ENCODE data around the gene ABCA1.
A peak's percentile ranks its signal among the peaks of the same experiment; 100 is the strongest.
"Not testable (repeated sequence)": the region's sequence is repeated elsewhere in the genome, so short reads cannot be mapped to it uniquely, and the experiment has no call there.

ABCA1 gene

DNA sequence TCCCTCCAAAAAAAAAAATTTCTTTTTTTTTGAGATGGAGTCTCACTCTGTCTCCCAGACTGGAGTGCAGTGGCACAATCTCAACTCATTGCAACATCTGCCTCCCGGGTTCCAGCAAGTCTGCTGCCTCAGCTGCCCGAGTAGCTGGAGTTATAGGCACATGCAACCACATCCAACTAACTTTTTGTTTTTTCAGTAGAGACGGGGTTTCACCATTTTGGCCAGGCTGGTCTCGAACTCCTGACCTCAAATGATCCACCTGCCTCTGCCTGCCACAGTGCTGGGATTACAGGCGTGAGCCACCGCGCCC, 7.5 kb upstream of the ABCA1 start:
- not testable (repeated sequence) for H3K9ac ChIP-seq (ENCODE audit: low read length); H3K36me3 ChIP-seq (ENCODE audit: control insufficient read depth, insufficient read depth, low read length); H3K27me3 ChIP-seq (ENCODE audit: control insufficient read depth, insufficient read depth, low read length); H3K9me3 ChIP-seq (ENCODE audit: control insufficient read depth, low read length); H3K4me1 ChIP-seq (ENCODE audit: control insufficient read depth, insufficient read depth, low read length); H3K4me3 ChIP-seq (ENCODE audit: low read length)

DNA sequence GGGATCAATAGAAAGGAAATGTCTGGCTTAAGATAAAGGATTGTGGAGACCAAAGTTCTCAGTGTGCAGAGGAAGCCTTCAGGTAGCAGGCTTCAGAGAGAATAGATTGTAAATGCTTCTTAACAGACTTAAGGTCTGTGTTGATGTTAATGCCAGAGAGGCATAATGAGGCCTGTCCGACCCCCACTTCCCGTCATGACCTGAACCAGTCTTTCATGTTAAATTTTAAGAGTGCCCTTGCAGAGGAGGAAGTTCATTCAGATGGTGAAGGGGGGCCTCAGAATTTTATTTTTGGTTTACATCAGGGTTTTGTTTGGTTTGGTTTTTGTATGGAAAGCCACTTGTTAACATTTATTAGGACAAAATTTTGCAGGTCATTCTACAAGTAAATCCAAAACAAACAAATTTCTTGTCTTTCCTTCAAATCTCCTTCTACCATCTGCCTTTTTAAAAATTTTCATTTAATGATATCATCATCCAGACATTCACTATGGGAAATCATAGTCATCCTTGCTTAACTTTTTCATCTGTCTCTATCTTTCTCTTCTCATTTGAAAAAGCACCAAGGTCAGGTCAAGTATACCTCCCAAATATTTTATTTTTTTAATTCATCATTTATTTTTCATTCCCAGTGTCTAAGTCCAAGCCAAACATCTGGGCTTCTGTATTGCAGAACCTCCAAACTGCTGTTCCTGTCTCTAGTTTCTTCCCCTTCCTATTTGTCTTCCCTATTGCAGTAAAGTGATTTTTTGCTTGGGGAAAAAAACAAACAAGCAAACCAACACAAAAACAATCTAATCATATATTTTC, 6.9 kb upstream of the ABCA1 start:
- Histone ChIP-seq H3K27me3 (ENCODE audit: control insufficient read depth, insufficient read depth, low read length) (no peaks in the 10 kb centered on the region), H3K4me1 (ENCODE audit: control insufficient read depth, insufficient read depth, low read length) (no peaks in the 10 kb centered on the region), H3K36me3 (ENCODE audit: control insufficient read depth, insufficient read depth, low read length) (no peaks in the 10 kb centered on the region), H3K4me3 (ENCODE audit: low read length) (no peak overlapping the region), H3K9ac (ENCODE audit: low read length) (no peak overlapping the region), H3K9me3 (ENCODE audit: control insufficient read depth, low read length) (no peaks in the 10 kb centered on the region)

DNA sequence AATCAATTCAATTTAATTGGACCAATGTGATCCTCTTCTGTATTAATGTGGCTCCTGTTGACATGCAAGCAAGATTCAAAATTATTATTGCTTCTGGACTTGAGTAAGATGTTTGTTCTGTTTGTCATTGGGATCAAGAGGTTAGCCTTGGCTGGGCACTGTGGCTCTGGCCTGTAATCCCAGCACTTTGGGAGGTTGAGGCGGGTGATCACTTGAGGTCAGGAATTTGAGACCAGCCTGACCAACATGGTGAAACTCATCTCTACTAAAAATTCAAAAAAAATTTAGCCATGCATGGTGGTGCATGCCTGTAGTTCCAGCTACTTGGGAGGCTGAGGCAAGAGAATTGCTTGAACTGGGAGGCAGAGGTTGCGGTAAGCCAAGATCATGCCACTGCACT, 5.1 kb upstream of the ABCA1 start:
- H3K9ac ChIP-seq (ENCODE audit: low read length); H3K36me3 ChIP-seq (ENCODE audit: control insufficient read depth, insufficient read depth, low read length); H3K4me3 ChIP-seq (ENCODE audit: low read length); H3K9me3 ChIP-seq (ENCODE audit: control insufficient read depth, low read length); H3K27me3 ChIP-seq (ENCODE audit: control insufficient read depth, insufficient read depth, low read length); H3K4me1 ChIP-seq (ENCODE audit: control insufficient read depth, insufficient read depth, low read length): not testable (repeated sequence)

DNA sequence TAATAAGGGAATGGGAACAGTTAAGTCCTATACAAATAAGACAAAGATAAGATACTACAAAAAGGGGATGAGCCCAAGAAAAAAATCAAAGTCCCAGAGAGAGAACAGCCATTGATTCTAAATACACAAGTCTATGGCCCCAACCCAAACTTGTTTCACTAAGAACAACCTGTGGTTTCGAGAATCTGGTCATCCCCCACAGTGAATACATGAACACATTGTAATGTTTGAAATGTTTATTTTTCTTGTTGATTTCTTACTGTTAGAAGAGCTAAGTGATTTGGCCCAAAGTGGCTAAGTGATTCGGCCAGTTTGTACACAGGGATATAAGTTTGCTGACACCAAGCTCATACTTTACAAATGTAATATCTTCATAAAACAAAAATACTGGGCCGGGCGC, 3.3 kb upstream of the ABCA1 start:
- Histone ChIP-seq H3K4me1 (ENCODE audit: control insufficient read depth, insufficient read depth, low read length) (no peaks in the 10 kb centered on the region), H3K9me3 (ENCODE audit: control insufficient read depth, low read length) (no peaks in the 10 kb centered on the region), H3K36me3 (ENCODE audit: control insufficient read depth, insufficient read depth, low read length) (no peaks in the 10 kb centered on the region), H3K27me3 (ENCODE audit: control insufficient read depth, insufficient read depth, low read length) (no peaks in the 10 kb centered on the region), H3K4me3 (ENCODE audit: low read length) (no peak overlapping the region), H3K9ac (ENCODE audit: low read length) (no peak overlapping the region)

GRCh38 chr9:104927216-104927911, 591 bp downstream of the ABCA1 start:
- Histone ChIP-seq H3K9ac (ENCODE audit: low read length) (peak overlapping the region; percentile 75), H3K4me3 (ENCODE audit: low read length) (peak overlapping the region; percentile 82), H3K9me3 (ENCODE audit: control insufficient read depth, low read length) (no peaks in the 10 kb centered on the region), H3K36me3 (ENCODE audit: control insufficient read depth, insufficient read depth, low read length) (no peaks in the 10 kb centered on the region), H3K27me3 (ENCODE audit: control insufficient read depth, insufficient read depth, low read length) (no peaks in the 10 kb centered on the region), H3K4me1 (ENCODE audit: control insufficient read depth, insufficient read depth, low read length) (no peaks in the 10 kb centered on the region)

GRCh38 chr9:104923740-104924139, 4.2 kb downstream of the ABCA1 start:
- Histone ChIP-seq H3K9me3 (ENCODE audit: control insufficient read depth, low read length) (no peaks in the 10 kb centered on the region), H3K36me3 (ENCODE audit: control insufficient read depth, insufficient read depth, low read length) (no peaks in the 10 kb centered on the region), H3K4me1 (ENCODE audit: control insufficient read depth, insufficient read depth, low read length) (no peaks in the 10 kb centered on the region), H3K4me3 (ENCODE audit: low read length) (no peak overlapping the region), H3K27me3 (ENCODE audit: control insufficient read depth, insufficient read depth, low read length) (no peaks in the 10 kb centered on the region), H3K9ac (ENCODE audit: low read length) (no peak overlapping the region)

- H3K9me3 ChIP-seq (ENCODE audit: control insufficient read depth, low read length): no peaks in the 10 kb centered on the region
- H3K9ac ChIP-seq (ENCODE audit: low read length): no peak overlapping the region
- no peak overlapping the region for H3K4me3 ChIP-seq (ENCODE audit: low read length)
These were observed 4.7 kb downstream of the ABCA1 start for GRCh38 chr9:104923289-104923688.

GRCh38 chr9:104922748-104923147, 5.2 kb downstream of the ABCA1 start:
- not testable (repeated sequence) for H3K9ac ChIP-seq (ENCODE audit: low read length); H3K36me3 ChIP-seq (ENCODE audit: control insufficient read depth, insufficient read depth, low read length); H3K4me3 ChIP-seq (ENCODE audit: low read length); H3K27me3 ChIP-seq (ENCODE audit: control insufficient read depth, insufficient read depth, low read length); H3K4me1 ChIP-seq (ENCODE audit: control insufficient read depth, insufficient read depth, low read length); H3K9me3 ChIP-seq (ENCODE audit: control insufficient read depth, low read length)

More at GRCh38 chr9:104923289-104923688, 4.7 kb downstream of the ABCA1 start:
- H3K4me1 ChIP-seq (ENCODE audit: control insufficient read depth, insufficient read depth, low read length): no peaks in the 10 kb centered on the region
- no peaks in the 10 kb centered on the region for H3K36me3 ChIP-seq (ENCODE audit: control insufficient read depth, insufficient read depth, low read length)
- no peaks in the 10 kb centered on the region for H3K27me3 ChIP-seq (ENCODE audit: control insufficient read depth, insufficient read depth, low read length)

GRCh38 chr9:104921067-104921741, 6.8 kb downstream of the ABCA1 start:
- Histone ChIP-seq H3K27me3 (ENCODE audit: control insufficient read depth, insufficient read depth, low read length) (no peaks in the 10 kb centered on the region), H3K9ac (ENCODE audit: low read length) (no peak overlapping the region), H3K36me3 (ENCODE audit: control insufficient read depth, insufficient read depth, low read length) (no peaks in the 10 kb centered on the region), H3K4me1 (ENCODE audit: control insufficient read depth, insufficient read depth, low read length) (no peaks in the 10 kb centered on the region), H3K4me3 (ENCODE audit: low read length) (no peak overlapping the region), H3K9me3 (ENCODE audit: control insufficient read depth, low read length) (no peaks in the 10 kb centered on the region)

DNA sequence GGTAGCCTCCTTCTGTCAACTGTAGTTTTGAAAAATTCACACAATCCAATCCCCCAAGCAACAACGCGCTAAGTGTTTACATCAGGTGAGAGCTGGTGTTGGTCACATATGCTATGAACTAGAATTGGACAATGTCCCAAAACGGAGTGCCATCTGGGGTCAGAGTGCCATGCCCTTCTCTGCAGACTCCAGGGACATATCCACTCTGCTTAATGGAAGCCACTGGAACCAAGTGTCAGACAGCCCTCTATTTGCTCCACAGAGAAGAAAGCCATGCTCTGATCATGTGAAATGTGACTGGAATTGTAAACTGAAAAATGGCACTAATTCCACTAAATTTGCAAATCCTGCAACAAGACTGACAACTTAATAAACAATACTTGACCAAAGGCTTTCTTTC, 12.2 kb downstream of the ABCA1 start:
- H3K4me1 ChIP-seq (ENCODE audit: control insufficient read depth, insufficient read depth, low read length): no peaks in the 10 kb centered on the region
- no peak overlapping the region for H3K9ac ChIP-seq (ENCODE audit: low read length)
- H3K4me3 ChIP-seq (ENCODE audit: low read length): no peak overlapping the region

DNA sequence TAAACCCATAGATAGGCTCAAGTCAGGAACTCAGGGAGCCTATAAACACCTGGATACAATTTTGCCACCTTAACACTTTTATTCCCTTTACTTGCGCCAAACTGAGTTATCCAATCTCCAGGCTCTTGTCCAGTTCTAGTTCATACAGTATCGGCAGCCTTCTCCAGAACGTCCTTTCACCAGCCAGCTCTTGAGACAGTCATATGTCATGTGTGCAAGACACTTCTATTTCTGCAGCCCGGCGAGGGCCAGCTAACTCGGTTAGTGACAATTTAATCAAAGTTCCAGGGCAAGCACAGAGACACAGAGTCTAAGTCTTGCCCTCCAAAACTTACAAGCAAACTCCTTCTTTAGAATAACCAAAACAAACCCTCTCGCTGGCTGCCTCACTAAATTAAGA, 12.9 kb downstream of the ABCA1 start:
- H3K9me3 ChIP-seq (ENCODE audit: control insufficient read depth, low read length): no peaks in the 10 kb centered on the region
- no peaks in the 10 kb centered on the region for H3K27me3 ChIP-seq (ENCODE audit: control insufficient read depth, insufficient read depth, low read length)
- no peaks in the 10 kb centered on the region for H3K36me3 ChIP-seq (ENCODE audit: control insufficient read depth, insufficient read depth, low read length)
- no peak overlapping the region for H3K4me3 ChIP-seq (ENCODE audit: low read length)
- H3K4me1 ChIP-seq (ENCODE audit: control insufficient read depth, insufficient read depth, low read length): peaks cover under 1% of the 10 kb centered on the region
- no peak overlapping the region for H3K9ac ChIP-seq (ENCODE audit: low read length)

More for the DNA sequence above, 12.2 kb downstream of the ABCA1 start:
- no peaks in the 10 kb centered on the region for H3K27me3 ChIP-seq (ENCODE audit: control insufficient read depth, insufficient read depth, low read length)
- H3K9me3 ChIP-seq (ENCODE audit: control insufficient read depth, low read length): no peaks in the 10 kb centered on the region
- no peaks in the 10 kb centered on the region for H3K36me3 ChIP-seq (ENCODE audit: control insufficient read depth, insufficient read depth, low read length)

DNA sequence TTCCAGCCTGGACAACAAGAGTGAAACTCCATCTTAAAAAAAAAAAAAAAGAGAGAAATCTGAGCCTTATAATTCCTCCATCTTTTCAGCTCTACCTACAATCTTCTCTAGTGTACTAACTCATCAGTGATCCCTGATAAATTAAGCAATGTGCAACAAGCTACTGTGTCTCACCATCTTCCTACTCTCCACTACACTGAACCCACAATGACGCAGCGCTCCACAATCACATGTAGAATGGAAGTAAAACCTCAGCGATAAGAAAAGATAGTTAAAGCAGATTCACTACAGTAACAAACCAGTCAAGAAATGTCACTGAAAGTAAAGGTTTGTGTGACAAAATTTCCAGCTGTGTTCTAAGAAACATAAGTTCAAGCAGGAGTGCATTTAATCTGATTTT, 13.5 kb downstream of the ABCA1 start:
- Histone ChIP-seq H3K9ac (ENCODE audit: low read length) (no peak overlapping the region), H3K4me1 (ENCODE audit: control insufficient read depth, insufficient read depth, low read length) (peaks cover 6% of the 10 kb centered on the region), H3K27me3 (ENCODE audit: control insufficient read depth, insufficient read depth, low read length) (no peaks in the 10 kb centered on the region), H3K4me3 (ENCODE audit: low read length) (no peak overlapping the region), H3K9me3 (ENCODE audit: control insufficient read depth, low read length) (no peaks in the 10 kb centered on the region), H3K36me3 (ENCODE audit: control insufficient read depth, insufficient read depth, low read length) (no peaks in the 10 kb centered on the region)

Measured in mucosa of stomach (tissue), 1 donor.